Esophagus squamous epithelium (tissue), 4 donors: ENCODE data around the gene ASAP2.

Experiments used
- POLR2A ChIP-seq, 4 donors: fragments of 450-650 bp; IDR thresholded peaks; one replicate each; pipeline ENCODE4 v1.6.1; 2017; ENCODE audit warnings: antibody characterized with exemption in 4 of 4, mild to moderate bottlenecking in 4 of 4, moderate library complexity in 3 of 4
- TF ChIP-seq, protein P1 (sequence below), 6 experiments: fragments of 450-650 bp in 4 of 6; fragments of 200-600 bp in 2 of 6; sonication (generic) in 2 of 6; IDR thresholded peaks; one replicate each; pipeline ENCODE4 v1.5.1; 2016 to 2019; ENCODE audit warnings: antibody characterized with exemption in 6 of 6, mild to moderate bottlenecking in 4 of 6, moderate library complexity in 4 of 6

DNA sequence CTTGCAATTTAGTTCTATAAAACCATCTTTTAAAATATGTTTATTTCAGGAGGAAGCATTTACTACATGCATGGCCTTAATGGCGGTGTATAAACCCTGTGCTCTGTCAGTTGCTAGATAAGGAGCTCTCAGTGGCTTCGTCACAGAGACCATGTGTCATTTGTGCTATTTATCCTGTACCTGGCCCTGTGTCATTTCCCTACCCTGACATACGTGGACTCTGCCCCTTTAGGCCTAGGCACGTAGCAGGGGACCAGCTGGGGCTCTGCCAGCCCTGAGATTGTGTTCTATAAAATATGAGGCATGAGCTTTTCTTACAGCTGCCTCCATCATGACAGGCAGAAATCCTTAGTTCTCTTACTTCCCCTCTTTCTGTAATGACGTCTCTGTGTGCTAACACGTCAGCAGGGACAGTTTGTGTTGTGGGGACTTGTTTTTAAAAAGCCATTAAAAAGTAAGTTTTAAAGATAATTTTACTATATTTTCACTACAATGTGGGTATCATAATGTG lies 128.8 kb downstream of the ASAP2 start:
- no peak for TF ChIP-seq POLR2A (IDR thresholded peaks at IDR 0.05)
- TF ChIP-seq, protein P1, sequence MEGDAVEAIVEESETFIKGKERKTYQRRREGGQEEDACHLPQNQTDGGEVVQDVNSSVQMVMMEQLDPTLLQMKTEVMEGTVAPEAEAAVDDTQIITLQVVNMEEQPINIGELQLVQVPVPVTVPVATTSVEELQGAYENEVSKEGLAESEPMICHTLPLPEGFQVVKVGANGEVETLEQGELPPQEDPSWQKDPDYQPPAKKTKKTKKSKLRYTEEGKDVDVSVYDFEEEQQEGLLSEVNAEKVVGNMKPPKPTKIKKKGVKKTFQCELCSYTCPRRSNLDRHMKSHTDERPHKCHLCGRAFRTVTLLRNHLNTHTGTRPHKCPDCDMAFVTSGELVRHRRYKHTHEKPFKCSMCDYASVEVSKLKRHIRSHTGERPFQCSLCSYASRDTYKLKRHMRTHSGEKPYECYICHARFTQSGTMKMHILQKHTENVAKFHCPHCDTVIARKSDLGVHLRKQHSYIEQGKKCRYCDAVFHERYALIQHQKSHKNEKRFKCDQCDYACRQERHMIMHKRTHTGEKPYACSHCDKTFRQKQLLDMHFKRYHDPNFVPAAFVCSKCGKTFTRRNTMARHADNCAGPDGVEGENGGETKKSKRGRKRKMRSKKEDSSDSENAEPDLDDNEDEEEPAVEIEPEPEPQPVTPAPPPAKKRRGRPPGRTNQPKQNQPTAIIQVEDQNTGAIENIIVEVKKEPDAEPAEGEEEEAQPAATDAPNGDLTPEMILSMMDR (IDR thresholded peaks at IDR 0.05): no peak
